NOMO-1 treated with dmso at 0.1 percent for 144 hours (cell line): ENCODE measurements around the gene RPL12.
"Not testable (repeated sequence)": the region's sequence is repeated elsewhere in the genome, so short reads cannot be mapped to it uniquely, and the experiment has no call there.

Experiments
- DNase-seq: peaks from one replicate; lab custom pipeline; 2025; ENCODE audit not compliant: unreplicated experiment; lab: John Stamatoyannopoulos, UW

Gene RPL12

DNA sequence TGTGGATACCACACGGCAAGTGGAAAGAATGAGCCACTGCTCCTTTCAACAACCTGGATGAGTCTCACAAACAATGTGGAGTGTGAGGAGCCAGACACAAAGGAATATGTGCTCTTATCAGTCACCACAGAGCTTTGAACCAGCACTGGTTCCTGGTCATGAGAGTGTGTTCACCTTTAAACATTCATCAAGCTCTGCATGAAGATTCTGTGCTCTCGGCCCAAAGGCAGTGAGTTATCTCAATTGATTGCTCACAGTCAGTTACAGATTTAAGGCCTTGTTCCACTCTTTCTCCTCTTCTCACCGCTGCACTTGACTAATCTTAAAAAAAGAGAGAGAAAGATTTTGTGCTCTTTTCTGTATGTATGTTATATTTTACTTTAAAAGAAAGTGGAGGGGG is 19.5 kb upstream of the RPL12 start:
- no peak for DNase-seq

DNA sequence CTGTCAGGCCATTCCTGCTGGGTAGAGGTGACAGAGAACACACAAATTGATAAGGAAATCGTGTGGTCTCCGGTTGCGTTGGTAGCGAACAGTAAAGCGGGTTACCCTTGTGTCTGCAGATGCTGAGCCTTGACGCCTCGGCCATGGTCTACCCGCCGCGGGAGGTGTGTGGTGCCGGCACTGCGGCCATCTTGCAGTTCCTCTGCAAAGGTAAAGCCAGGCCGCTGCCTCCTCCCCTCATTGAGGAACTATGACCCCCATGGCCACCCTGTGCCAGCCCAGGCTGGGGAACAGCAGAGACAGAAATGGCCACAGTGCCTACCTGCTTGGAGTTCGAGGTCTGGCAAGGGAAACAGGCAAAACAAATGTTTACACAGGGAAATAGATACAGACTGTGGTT is 16.4 kb upstream of the RPL12 start:
- no peak for DNase-seq

- DNase-seq: not testable (repeated sequence)
Observed at GRCh38 chr9:127466407-127466917, 15.3 kb upstream of the RPL12 start.

- DNase-seq: no peak
Observed at GRCh38 chr9:127463911-127464310, 12.7 kb upstream of the RPL12 start.

DNA sequence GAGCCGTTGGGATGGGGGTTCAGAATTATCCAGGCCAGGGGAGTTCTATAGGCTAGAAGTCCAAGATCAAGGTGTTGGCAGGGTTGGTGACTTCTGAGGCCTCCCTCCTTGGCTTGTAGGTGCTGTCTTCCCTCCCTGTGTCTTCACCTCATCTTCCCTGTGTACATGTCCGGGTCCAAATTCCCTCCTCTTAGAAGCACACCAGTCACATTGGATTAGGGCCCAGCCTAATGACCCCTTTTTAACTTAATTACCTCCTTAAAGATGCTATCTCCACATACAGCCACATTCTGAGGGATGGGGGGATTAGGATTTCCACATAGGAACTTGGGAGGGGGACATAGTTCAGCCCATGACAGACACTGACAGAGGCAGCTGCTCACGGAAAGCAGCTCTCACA is 12.2 kb upstream of the RPL12 start:
- DNase-seq: no peak

GRCh38 chr9:127458921-127459320 is 7.7 kb upstream of the RPL12 start:
- no peak for DNase-seq

GRCh38 chr9:127457191-127457878 is 6.1 kb upstream of the RPL12 start:
- DNase-seq: no peak

DNA sequence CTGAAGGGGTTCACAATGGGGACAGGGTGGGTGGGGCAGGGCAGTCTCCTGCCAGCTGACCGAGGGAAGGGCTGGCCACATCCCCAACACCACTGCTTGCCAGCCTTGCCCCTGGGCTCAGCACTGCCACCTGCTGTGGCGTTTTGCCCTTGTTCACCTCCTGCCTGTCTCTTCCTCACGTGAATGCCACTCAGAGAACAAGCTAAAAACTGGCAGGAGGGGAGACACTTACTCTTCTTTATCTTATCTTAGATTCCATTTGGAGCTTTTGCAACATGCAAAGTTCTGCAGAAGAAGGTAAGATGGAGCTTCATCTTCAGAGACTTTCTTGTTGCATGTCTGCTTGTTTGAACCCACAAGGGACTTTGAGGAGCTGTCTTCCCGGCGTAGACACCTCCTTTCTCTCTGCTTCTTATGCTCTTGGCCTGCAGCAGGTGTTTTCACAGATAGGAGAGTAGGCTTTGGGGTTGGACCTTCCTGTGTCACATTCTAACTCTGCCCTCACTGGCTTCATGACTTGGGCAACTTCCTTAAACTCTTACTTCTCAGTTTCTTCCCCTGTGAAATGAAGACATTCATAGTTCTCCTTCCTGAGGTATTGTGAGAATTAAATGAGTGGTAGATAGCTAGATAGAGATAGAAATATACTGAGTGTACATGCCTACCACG is 4.3 kb upstream of the RPL12 start:
- DNase-seq: peak; percentile 60

DNA sequence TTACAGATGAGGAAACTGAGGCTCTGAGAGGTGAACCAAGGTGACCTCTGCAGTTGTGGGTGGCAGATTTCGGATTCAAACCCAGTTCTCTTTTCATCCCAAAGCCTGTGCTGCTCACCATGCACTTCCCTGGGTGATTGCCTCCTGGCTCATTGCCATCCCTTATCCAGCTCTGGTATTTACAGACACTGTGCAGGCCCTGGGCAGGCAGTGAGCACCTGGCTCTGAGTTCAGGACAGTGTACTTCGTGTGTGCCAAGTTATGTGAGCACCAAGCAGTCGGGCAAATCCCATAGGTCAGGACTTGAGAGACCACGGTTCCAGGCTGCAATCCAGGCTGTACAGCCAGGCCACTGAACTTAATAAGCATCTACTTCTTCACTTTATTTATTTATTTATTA is 1.5 kb upstream of the RPL12 start:
- DNase-seq: no peak

GRCh38 chr9:127451858-127452656 is 851 bp upstream of the RPL12 start:
- no peak for DNase-seq

DNA sequence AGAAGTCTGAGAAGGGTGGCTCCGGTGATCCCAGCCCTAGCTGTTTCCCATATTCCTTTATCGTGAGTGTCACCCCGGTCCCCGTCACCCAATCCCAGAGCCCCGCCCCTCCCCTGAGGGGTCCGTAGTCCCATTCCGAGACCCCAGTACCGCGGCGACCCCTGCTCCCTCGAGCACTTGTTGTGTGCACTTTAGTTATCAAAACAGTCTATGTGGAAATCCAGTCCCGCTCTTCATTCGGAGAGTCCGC is 327 bp upstream of the RPL12 start:
- DNase-seq: no peak

DNA sequence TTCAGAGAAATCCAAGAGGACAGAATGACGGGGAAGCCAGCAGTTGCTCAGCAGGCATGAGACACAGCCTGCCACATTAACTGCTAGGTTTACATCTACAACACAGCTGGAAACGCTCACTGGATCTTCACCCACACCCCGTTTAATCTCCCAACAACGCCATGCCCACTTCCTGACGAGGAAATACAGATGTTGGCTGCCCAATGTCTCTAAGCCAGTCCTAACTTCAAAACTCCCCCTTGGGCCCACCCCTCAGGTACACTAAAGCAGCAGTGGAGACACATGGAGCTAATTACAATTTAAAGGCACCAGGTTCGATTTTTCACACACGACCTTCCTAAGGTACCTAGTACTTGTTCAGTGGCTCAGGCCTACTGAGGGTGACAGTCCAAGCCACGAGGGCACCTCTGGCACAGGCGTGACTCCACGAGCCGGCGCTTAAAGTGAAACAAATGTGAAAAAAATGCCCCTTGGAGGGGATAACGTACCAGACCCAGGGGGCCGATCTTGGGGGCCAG is 904 bp downstream of the RPL12 start:
- DNase-seq: no peak

- DNase-seq: no peak
Observed at GRCh38 chr9:127449332-127449966, 1.8 kb downstream of the RPL12 start.

DNA sequence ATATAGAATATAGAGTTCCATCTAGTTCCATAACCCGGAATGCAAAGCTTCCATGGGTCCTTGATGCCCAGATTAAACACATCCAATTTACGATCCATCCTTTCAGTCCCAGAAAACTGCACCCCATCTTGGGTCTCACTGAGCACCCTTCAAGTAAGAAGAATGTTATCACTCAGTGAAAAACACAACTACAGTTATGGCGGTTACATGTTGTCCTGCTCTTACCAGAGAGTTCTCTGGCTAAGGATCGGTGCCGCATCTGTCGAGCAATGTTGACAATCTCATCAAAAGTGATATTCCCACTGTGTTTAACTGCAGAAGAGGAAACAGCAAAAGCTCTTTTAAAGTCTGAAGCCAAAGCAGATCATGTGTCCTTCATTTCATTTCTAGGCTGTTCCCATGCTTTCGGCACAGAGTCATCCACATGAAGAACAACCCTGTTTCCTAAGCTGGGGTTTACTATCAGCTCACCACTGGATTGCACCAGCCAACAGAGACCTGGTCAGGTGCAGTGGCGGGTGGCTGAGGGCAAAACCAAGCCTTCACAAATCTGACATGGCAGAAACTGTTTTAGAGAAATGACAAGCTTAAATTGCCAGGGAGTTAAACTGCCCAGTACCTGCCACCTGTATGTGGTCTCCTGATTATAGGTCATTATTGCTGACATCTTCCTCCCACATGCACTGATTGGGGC is 2.9 kb downstream of the RPL12 start:
- no peak for DNase-seq

GRCh38 chr9:127447416-127448111 is 3.6 kb downstream of the RPL12 start:
- DNase-seq: no peak

GRCh38 chr9:127446713-127447415 is 4.3 kb downstream of the RPL12 start:
- DNase-seq: no peak

DNA sequence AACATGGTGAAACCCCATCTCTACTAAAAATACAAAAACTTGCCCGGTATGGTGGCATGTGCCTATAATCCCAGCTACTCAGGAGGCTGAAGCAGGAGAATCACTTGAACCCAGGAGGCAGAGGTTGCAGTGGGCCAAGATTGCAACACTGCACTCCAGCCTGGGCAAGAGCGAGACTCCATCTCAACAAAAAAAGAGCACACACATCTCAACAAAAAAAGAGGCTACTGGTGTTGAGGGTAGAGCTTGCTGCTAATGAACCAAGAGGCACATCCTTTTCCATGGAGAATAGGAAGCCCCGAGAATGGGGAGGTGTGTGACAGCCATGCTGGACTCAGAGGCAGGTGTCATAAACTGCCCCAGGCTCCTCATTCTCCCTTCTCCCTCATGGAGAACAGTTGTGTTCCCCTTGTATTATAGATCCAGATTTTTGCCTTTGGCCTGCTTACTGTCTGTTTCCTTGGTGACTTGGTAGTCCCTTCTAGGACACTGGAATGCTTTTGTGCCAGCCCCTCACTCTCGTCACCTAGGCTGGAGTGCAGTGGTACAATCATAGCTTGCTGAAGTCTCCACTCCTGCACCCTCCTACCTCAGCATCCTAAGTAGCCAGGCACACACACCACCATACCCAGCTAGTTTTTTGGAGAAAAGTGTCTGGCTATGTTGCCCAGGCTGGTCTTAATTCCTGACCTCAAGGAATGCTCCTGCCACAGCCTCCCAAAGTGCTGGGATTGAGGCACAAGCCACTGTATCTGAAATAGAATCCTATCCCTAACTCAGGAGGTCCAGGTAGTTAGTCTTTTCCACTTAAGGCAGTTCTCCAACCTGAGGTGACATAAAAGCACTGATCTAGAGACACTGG is 5.1 kb downstream of the RPL12 start:
- no peak for DNase-seq

GRCh38 chr9:127444921-127445850 is 6.0 kb downstream of the RPL12 start:
- DNase-seq: no peak
